ENCODE measurements around the gene ENPEP.

GRCh38 chr4:110612631-110613269, 136.8 kb downstream of the ENPEP start:
- TF ChIP-seq POLR2A (IDR thresholded peaks at IDR 0.05) (no peak), CTCF (IDR thresholded peaks at IDR 0.05) (no peak)

Measured in heart left ventricle (tissue), 13 donors.